Measurements from ENCODE around the gene DISC1. TPM values are rescaled to one million over a fixed set of nuclear protein-coding genes. Genes with fewer than 3 reads are reported as not detected.

Gene DISC1
- total RNA-seq, 1 donor from 2014 or later = 16.0 TPM

DNA sequence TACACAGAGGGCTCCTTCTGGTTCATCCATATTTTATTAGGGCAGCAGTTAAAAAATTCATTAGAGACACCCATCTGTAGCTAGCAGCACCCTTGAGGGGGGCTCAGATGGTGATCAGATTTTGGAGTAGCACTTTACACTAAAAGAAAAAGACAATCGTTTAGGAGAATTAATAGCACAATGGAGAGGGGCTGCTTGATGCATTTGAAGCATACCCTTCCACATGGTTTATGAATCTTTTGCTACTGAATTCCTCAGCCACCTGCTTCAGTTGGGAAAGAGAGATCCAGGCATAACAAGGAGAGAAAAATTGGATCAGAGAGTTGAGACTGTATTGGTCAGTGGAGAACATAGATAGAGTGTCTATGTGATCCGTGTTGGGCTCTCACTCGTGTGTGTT is 54.4 kb downstream of the DISC1 start:
- intact Hi-C loops (cut with DNase I) = no loop called here
- Histone ChIP-seq H3K4me1 (no peaks in the 10 kb centered on the region), H3K9me3 (no peaks in the 10 kb centered on the region), H3K36me3 (no peaks in the 10 kb centered on the region), H3K27me3 (no peaks in the 10 kb centered on the region), H3K4me3 (no peak overlapping the region), H3K27ac (no peak overlapping the region)
- DNase-seq (ENCODE audit: low spot score in 2 of 2) = no peak
- TF ChIP-seq, protein P1, sequence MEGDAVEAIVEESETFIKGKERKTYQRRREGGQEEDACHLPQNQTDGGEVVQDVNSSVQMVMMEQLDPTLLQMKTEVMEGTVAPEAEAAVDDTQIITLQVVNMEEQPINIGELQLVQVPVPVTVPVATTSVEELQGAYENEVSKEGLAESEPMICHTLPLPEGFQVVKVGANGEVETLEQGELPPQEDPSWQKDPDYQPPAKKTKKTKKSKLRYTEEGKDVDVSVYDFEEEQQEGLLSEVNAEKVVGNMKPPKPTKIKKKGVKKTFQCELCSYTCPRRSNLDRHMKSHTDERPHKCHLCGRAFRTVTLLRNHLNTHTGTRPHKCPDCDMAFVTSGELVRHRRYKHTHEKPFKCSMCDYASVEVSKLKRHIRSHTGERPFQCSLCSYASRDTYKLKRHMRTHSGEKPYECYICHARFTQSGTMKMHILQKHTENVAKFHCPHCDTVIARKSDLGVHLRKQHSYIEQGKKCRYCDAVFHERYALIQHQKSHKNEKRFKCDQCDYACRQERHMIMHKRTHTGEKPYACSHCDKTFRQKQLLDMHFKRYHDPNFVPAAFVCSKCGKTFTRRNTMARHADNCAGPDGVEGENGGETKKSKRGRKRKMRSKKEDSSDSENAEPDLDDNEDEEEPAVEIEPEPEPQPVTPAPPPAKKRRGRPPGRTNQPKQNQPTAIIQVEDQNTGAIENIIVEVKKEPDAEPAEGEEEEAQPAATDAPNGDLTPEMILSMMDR (IDR thresholded peaks at IDR 0.05) = no peak

DNA sequence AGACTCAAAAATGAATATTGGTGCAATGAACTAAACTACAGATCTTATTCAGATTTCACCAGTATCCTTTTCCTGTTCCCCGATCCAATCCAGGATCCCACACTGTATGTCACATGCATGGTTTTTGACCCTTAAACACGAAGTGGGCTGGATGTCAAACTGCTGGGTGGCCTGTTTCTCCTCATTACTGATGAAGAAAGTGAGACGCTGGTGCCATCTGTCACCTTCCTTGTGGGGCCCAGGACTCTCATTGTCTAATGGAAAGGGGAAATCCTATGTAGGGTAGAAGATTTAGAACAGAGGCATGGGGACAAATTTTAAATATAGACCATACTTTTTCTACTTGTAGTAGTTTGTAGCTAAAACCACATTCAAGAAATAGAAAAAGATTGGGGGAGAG is 56.2 kb downstream of the DISC1 start:
- no peak for DNase-seq (ENCODE audit: low spot score in 2 of 2)
- H3K9me3 ChIP-seq = peaks cover 0 to 3% of the 10 kb centered on the region in 2 donors
- no peaks in the 10 kb centered on the region for H3K4me1 ChIP-seq

DNA sequence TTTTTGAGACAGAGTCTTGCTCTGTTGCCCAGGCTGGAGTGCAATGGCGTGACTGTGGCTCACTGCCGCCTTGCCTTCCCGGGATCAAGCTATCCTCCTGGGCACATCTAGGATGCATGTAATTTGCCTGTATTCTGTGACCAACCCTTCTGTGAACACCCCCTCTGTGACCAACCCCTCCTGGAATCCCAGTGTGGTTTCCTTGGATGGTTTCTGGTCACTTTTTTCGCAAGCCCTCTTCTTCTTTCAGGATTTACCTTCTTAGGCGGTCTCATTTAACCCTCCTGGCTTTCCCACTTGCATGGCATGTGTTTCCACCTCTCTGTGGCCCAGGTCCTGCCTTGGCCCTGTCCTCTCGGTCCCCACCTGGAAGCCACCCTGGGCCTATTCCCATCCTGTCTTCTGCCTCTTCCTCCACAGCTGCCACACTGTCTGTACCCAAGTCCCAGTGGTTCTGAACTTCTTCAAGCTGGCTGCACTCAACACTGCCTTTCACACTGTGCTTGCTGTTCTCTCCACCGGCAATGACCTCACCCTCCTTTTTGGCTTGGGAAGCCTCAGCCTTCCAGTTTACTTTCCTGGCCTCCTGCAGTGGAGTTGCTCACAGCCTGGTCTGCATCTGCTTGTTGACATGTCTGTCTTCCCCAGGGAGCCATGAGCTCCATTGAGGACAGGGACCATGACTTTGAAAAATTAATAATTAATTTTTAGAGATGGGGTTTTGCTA is 57.0 kb downstream of the DISC1 start:
- DNase-seq (ENCODE audit: low spot score in 2 of 2) = no peak
- no peak overlapping the region for H3K27ac ChIP-seq
- H3K36me3 ChIP-seq = no peaks in the 10 kb centered on the region
- no peaks in the 10 kb centered on the region for H3K27me3 ChIP-seq
- no peaks in the 10 kb centered on the region for H3K4me1 ChIP-seq
- intact Hi-C loops (cut with DNase I) = no loop called here
- TF ChIP-seq, protein P1 (IDR thresholded peaks at IDR 0.05) = no peak
- peaks cover 0 to 3% of the 10 kb centered on the region in 2 donors for H3K9me3 ChIP-seq
- no peak overlapping the region for H3K4me3 ChIP-seq

More for the DNA sequence above, 56.2 kb downstream of the DISC1 start:
- Histone ChIP-seq H3K27ac (no peak overlapping the region), H3K27me3 (no peaks in the 10 kb centered on the region), H3K36me3 (no peaks in the 10 kb centered on the region), H3K4me3 (no peak overlapping the region)
- TF ChIP-seq, protein P1 (IDR thresholded peaks at IDR 0.05) = no peak
- intact Hi-C loops (cut with DNase I) = no loop called here

DNA sequence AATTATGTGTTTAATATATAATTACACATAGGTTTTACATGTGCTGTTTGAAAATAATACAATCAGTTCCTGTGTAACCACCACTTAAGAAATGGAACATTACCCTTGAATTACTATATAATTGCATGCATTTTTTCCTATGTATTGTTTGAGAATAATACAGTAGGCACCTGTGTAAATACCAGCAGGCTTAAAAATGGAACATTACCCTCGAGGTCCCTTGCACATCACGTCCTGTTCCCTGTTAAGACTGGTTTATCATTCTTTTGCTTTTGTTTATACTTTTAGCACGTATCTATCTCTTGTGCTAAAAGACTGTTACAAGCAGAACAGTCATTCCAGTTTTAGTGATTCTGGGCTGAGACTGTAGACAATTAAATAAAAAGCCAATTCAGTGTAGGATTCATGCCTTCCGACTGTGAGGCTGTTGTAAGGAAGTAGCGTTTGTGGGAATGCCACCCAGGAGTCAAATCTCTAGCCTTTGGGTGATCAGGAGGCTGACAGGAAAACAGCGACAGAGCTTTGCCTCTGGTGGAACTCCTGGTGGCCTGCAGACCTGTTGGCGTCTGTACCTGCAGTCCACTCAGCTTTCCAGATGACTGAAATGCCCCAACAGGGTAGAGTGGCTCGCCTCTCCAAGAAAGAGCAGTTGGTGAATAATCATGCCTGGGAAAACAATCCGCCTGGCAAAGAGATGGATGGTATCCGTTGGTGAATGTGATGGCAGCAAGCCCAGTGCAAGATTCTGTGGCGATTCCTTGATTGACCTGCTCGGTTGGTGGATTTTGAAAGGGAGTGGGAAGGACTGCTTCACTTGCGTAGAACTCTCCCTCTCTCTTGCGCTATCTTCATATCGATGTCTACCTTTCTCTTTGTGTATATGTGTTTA is 58.0 kb downstream of the DISC1 start:
- intact Hi-C loops (cut with DNase I) = no loop called here
- TF ChIP-seq, protein P1 (IDR thresholded peaks at IDR 0.05) = no peak
- no peaks in the 10 kb centered on the region for H3K36me3 ChIP-seq

DNA sequence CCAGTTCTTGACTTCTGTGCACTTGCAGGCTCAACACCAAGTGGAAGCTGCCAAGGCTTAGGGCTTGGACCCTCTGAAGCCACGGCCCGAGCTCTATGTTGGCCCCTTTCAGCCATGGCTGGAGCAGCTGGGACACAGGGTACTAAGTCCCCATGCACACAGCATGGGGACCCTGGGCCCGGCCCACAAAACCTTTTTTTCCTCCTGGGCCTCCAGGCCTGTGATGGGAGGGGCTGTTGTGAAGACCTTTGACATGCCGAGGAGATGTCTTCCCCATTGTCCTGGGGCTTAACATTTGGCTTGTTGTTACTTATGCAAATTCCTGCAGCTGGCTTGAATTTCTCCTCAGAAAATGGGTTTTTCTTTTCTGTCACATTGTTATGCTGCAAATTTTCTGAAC is 59.8 kb downstream of the DISC1 start:
- Histone ChIP-seq H3K4me1 (no peaks in the 10 kb centered on the region), H3K9me3 (peaks cover 0 to 3% of the 10 kb centered on the region in 2 donors), H3K27ac (no peak overlapping the region), H3K27me3 (no peaks in the 10 kb centered on the region), H3K36me3 (no peaks in the 10 kb centered on the region), H3K4me3 (no peak overlapping the region)
- DNase-seq (ENCODE audit: low spot score in 2 of 2) = no peak
- intact Hi-C loops (cut with DNase I) = no loop called here
- TF ChIP-seq, protein P1 (IDR thresholded peaks at IDR 0.05) = no peak

More for the DNA sequence above, 58.0 kb downstream of the DISC1 start:
- Histone ChIP-seq H3K4me3 (no peak overlapping the region), H3K4me1 (no peaks in the 10 kb centered on the region), H3K27me3 (no peaks in the 10 kb centered on the region), H3K9me3 (peaks cover 0 to 3% of the 10 kb centered on the region in 2 donors), H3K27ac (no peak overlapping the region)
- no peak for DNase-seq (ENCODE audit: low spot score in 2 of 2)
